ENCODE data around the gene SCRN2.

SCRN2 gene

GRCh38 chr17:47871048-47871447, 30.0 kb upstream of the SCRN2 start:
- H3K36me3 ChIP-seq (ENCODE audit: control insufficient read depth in 1 of 2, insufficient read depth in 2 of 2, low read length in 2 of 2), result no peaks in the 10 kb centered on the region
- no peaks in the 10 kb centered on the region for H3K4me1 ChIP-seq (ENCODE audit: control insufficient read depth in 1 of 2, insufficient read depth in 2 of 2, low read length in 2 of 2)
- no peak overlapping the region for H3K4me3 ChIP-seq (ENCODE audit: low read depth in 1 of 2, low read length in 2 of 2)
- H3K27ac ChIP-seq (ENCODE audit: low read depth, low read length), result no peak overlapping the region
- H3K27me3 ChIP-seq (ENCODE audit: control insufficient read depth in 1 of 2, insufficient read depth in 2 of 2, low read length in 2 of 2), result peaks cover 28 to 38% of the 10 kb centered on the region in 2 donors
- H3K9ac ChIP-seq (ENCODE audit: low read depth in 1 of 2, low read length in 2 of 2), result no peak overlapping the region
- no peaks in the 10 kb centered on the region for H3K9me3 ChIP-seq (ENCODE audit: control insufficient read depth in 1 of 2, low read length in 2 of 2)

GRCh38 chr17:47870056-47870455, 29.0 kb upstream of the SCRN2 start:
- Histone ChIP-seq H3K4me3 (ENCODE audit: low read depth in 1 of 2, low read length in 2 of 2) (no peak overlapping the region), H3K9ac (ENCODE audit: low read depth in 1 of 2, low read length in 2 of 2) (no peak overlapping the region), H3K4me1 (ENCODE audit: control insufficient read depth in 1 of 2, insufficient read depth in 2 of 2, low read length in 2 of 2) (no peaks in the 10 kb centered on the region), H3K36me3 (ENCODE audit: control insufficient read depth in 1 of 2, insufficient read depth in 2 of 2, low read length in 2 of 2) (no peaks in the 10 kb centered on the region), H3K27ac (ENCODE audit: low read depth, low read length) (no peak overlapping the region), H3K9me3 (ENCODE audit: control insufficient read depth in 1 of 2, low read length in 2 of 2) (no peaks in the 10 kb centered on the region), H3K27me3 (ENCODE audit: control insufficient read depth in 1 of 2, insufficient read depth in 2 of 2, low read length in 2 of 2) (peaks cover 28 to 38% of the 10 kb centered on the region in 2 donors)

DNA sequence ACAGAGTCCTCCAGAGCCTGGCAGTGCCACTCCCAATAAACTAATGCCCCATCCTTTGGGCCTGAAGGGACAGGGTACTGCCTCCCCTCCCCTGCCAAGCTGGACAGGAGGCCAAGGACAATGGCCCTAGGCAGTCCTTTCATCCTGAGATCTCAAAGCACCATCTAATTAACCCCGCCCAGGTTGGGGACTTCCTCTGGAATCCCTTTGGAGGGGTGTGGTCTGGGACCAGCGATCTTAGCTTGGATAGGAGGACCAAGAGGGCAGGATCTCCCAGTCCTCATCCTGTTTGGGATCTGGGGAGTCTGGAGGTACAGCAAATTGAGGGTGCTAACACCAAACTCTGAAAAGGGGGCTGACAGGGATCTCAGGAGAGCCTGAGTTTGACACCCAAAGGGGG, 28.0 kb upstream of the SCRN2 start:
- Histone ChIP-seq H3K9ac (ENCODE audit: low read depth in 1 of 2, low read length in 2 of 2) (no peak overlapping the region), H3K36me3 (ENCODE audit: control insufficient read depth in 1 of 2, insufficient read depth in 2 of 2, low read length in 2 of 2) (no peaks in the 10 kb centered on the region), H3K9me3 (ENCODE audit: control insufficient read depth in 1 of 2, low read length in 2 of 2) (no peaks in the 10 kb centered on the region), H3K27me3 (ENCODE audit: control insufficient read depth in 1 of 2, insufficient read depth in 2 of 2, low read length in 2 of 2) (peaks cover 23 to 38% of the 10 kb centered on the region in 2 donors), H3K4me3 (ENCODE audit: low read depth in 1 of 2, low read length in 2 of 2) (no peak overlapping the region), H3K27ac (ENCODE audit: low read depth, low read length) (no peak overlapping the region), H3K4me1 (ENCODE audit: control insufficient read depth in 1 of 2, insufficient read depth in 2 of 2, low read length in 2 of 2) (peaks cover 0 to 5% of the 10 kb centered on the region in 2 donors)

- peaks cover 0 to 5% of the 10 kb centered on the region in 2 donors for H3K4me1 ChIP-seq (ENCODE audit: control insufficient read depth in 1 of 2, insufficient read depth in 2 of 2, low read length in 2 of 2)
- H3K9ac ChIP-seq (ENCODE audit: low read depth in 1 of 2, low read length in 2 of 2), result no peak overlapping the region
- no peaks in the 10 kb centered on the region for H3K9me3 ChIP-seq (ENCODE audit: control insufficient read depth in 1 of 2, low read length in 2 of 2)
- H3K27ac ChIP-seq (ENCODE audit: low read depth, low read length), result no peak overlapping the region
- H3K27me3 ChIP-seq (ENCODE audit: control insufficient read depth in 1 of 2, insufficient read depth in 2 of 2, low read length in 2 of 2), result peaks cover 23 to 30% of the 10 kb centered on the region in 2 donors
- no peaks in the 10 kb centered on the region for H3K36me3 ChIP-seq (ENCODE audit: control insufficient read depth in 1 of 2, insufficient read depth in 2 of 2, low read length in 2 of 2)
- no peak overlapping the region for H3K4me3 ChIP-seq (ENCODE audit: low read depth in 1 of 2, low read length in 2 of 2)
Observed at GRCh38 chr17:47867813-47868533, 26.9 kb upstream of the SCRN2 start.

GRCh38 chr17:47866941-47867340, 25.9 kb upstream of the SCRN2 start:
- H3K27me3 ChIP-seq (ENCODE audit: control insufficient read depth in 1 of 2, insufficient read depth in 2 of 2, low read length in 2 of 2), result peaks cover 19 to 26% of the 10 kb centered on the region in 2 donors

GRCh38 chr17:47864791-47865216, 23.7 kb upstream of the SCRN2 start:
- Histone ChIP-seq H3K4me3 (ENCODE audit: low read depth in 1 of 2, low read length in 2 of 2) (no peak overlapping the region), H3K4me1 (ENCODE audit: control insufficient read depth in 1 of 2, insufficient read depth in 2 of 2, low read length in 2 of 2) (peaks cover 0 to 5% of the 10 kb centered on the region in 2 donors), H3K36me3 (ENCODE audit: control insufficient read depth in 1 of 2, insufficient read depth in 2 of 2, low read length in 2 of 2) (no peaks in the 10 kb centered on the region), H3K27me3 (ENCODE audit: control insufficient read depth in 1 of 2, insufficient read depth in 2 of 2, low read length in 2 of 2) (peaks cover 7 to 13% of the 10 kb centered on the region in 2 donors), H3K9me3 (ENCODE audit: control insufficient read depth in 1 of 2, low read length in 2 of 2) (no peaks in the 10 kb centered on the region), H3K27ac (ENCODE audit: low read depth, low read length) (no peak overlapping the region), H3K9ac (ENCODE audit: low read depth in 1 of 2, low read length in 2 of 2) (no peak overlapping the region)

More at GRCh38 chr17:47866941-47867340, 25.9 kb upstream of the SCRN2 start:
- no peak overlapping the region for H3K9ac ChIP-seq (ENCODE audit: low read depth in 1 of 2, low read length in 2 of 2)
- H3K4me1 ChIP-seq (ENCODE audit: control insufficient read depth in 1 of 2, insufficient read depth in 2 of 2, low read length in 2 of 2), result peaks cover 0 to 5% of the 10 kb centered on the region in 2 donors
- no peak overlapping the region for H3K27ac ChIP-seq (ENCODE audit: low read depth, low read length)
- no peaks in the 10 kb centered on the region for H3K9me3 ChIP-seq (ENCODE audit: control insufficient read depth in 1 of 2, low read length in 2 of 2)
- H3K4me3 ChIP-seq (ENCODE audit: low read depth in 1 of 2, low read length in 2 of 2), result no peak overlapping the region
- H3K36me3 ChIP-seq (ENCODE audit: control insufficient read depth in 1 of 2, insufficient read depth in 2 of 2, low read length in 2 of 2), result no peaks in the 10 kb centered on the region

GRCh38 chr17:47862621-47863440, 21.8 kb upstream of the SCRN2 start:
- H3K27ac ChIP-seq (ENCODE audit: low read depth, low read length), result no peak overlapping the region
- H3K4me1 ChIP-seq (ENCODE audit: control insufficient read depth in 1 of 2, insufficient read depth in 2 of 2, low read length in 2 of 2), result peaks cover 0 to 5% of the 10 kb centered on the region in 2 donors
- H3K9me3 ChIP-seq (ENCODE audit: control insufficient read depth in 1 of 2, low read length in 2 of 2), result no peaks in the 10 kb centered on the region
- H3K9ac ChIP-seq (ENCODE audit: low read depth in 1 of 2, low read length in 2 of 2), result no peak overlapping the region
- peaks cover 4 to 6% of the 10 kb centered on the region in 2 donors for H3K27me3 ChIP-seq (ENCODE audit: control insufficient read depth in 1 of 2, insufficient read depth in 2 of 2, low read length in 2 of 2)
- H3K36me3 ChIP-seq (ENCODE audit: control insufficient read depth in 1 of 2, insufficient read depth in 2 of 2, low read length in 2 of 2), result no peaks in the 10 kb centered on the region
- no peak overlapping the region for H3K4me3 ChIP-seq (ENCODE audit: low read depth in 1 of 2, low read length in 2 of 2)

DNA sequence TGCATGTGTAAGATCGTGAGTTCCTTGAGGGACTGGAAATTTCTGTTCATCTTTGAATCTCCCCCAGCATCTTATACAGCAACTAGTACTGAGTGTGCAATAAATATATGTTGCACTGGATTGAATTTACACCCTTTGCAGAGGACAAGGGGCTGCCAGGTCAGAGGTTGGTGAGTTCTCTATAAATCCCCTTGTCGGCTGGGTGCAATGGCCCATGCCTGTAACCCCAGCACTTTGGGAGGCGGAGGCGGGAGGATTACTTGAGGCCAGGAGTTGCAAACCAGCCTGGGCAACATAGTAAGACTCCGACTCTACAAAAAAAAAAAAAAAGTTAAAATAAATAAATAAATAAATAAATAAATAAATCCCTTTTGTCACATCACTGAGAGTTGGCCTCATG, 19.3 kb upstream of the SCRN2 start:
- peaks cover 18 to 19% of the 10 kb centered on the region in 2 donors for H3K27me3 ChIP-seq (ENCODE audit: control insufficient read depth in 1 of 2, insufficient read depth in 2 of 2, low read length in 2 of 2)
- H3K4me1 ChIP-seq (ENCODE audit: control insufficient read depth in 1 of 2, insufficient read depth in 2 of 2, low read length in 2 of 2), result peaks cover 0 to 5% of the 10 kb centered on the region in 2 donors
- H3K9ac ChIP-seq (ENCODE audit: low read depth in 1 of 2, low read length in 2 of 2), result no peak overlapping the region
- no peak overlapping the region for H3K27ac ChIP-seq (ENCODE audit: low read depth, low read length)
- no peak overlapping the region for H3K4me3 ChIP-seq (ENCODE audit: low read depth in 1 of 2, low read length in 2 of 2)
- H3K9me3 ChIP-seq (ENCODE audit: control insufficient read depth in 1 of 2, low read length in 2 of 2), result no peaks in the 10 kb centered on the region
- H3K36me3 ChIP-seq (ENCODE audit: control insufficient read depth in 1 of 2, insufficient read depth in 2 of 2, low read length in 2 of 2), result no peaks in the 10 kb centered on the region

- Histone ChIP-seq H3K27ac (ENCODE audit: low read depth, low read length) (no peak overlapping the region), H3K9ac (ENCODE audit: low read depth in 1 of 2, low read length in 2 of 2) (no peak overlapping the region), H3K4me3 (ENCODE audit: low read depth in 1 of 2, low read length in 2 of 2) (no peak overlapping the region), H3K4me1 (ENCODE audit: control insufficient read depth in 1 of 2, insufficient read depth in 2 of 2, low read length in 2 of 2) (no peaks in the 10 kb centered on the region), H3K36me3 (ENCODE audit: control insufficient read depth in 1 of 2, insufficient read depth in 2 of 2, low read length in 2 of 2) (no peaks in the 10 kb centered on the region), H3K9me3 (ENCODE audit: control insufficient read depth in 1 of 2, low read length in 2 of 2) (no peaks in the 10 kb centered on the region), H3K27me3 (ENCODE audit: control insufficient read depth in 1 of 2, insufficient read depth in 2 of 2, low read length in 2 of 2) (peaks cover 44% of the 10 kb centered on the region in 2 donors)
Observed at GRCh38 chr17:47857551-47858455, 16.7 kb upstream of the SCRN2 start.

Measured in duodenal mucosa (tissue), 2 donors.